HG03175 (cell line): Measurements from ENCODE around the gene RYR2.

Experiments
- ATAC-seq: cut with Tn5 transposase; IDR thresholded peaks from one replicate; pipeline ENCODE4 v1.9.1; 2021; ENCODE audit warnings: mild to moderate bottlenecking, moderate library complexity; ENCODE audit not compliant: unreplicated experiment

RYR2 gene

GRCh38 chr1:237041795-237042525 is at the start of gene RYR2:
Gene RYR2, plus strand, starts transcription at chr1:237042184. Its CDS starts 338 bp downstream, at chr1:237042522.
- no peak for ATAC-seq

GRCh38 chr1:236992449-236992848 is 49.5 kb upstream of the RYR2 start:
- no peak for ATAC-seq

DNA sequence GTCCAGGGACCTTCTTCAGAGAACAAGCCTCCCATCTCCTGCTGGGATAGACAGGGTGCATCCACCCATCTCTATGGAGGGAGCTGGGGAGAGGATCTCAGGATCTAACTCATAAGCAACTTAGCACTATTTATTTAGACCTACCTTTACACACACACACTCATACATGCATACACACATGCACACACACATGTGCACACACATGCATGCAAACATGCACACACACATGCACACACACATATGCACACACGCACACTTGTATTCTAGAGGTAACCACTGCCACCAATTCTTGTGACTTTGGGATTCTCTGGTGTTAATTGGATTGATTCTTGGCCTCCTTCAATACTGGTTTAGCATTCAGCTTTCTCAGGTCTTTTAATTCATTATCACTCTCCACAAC is 47.5 kb upstream of the RYR2 start:
- no peak for ATAC-seq

GRCh38 chr1:236997361-236997760 is 44.6 kb upstream of the RYR2 start:
- no peak for ATAC-seq

DNA sequence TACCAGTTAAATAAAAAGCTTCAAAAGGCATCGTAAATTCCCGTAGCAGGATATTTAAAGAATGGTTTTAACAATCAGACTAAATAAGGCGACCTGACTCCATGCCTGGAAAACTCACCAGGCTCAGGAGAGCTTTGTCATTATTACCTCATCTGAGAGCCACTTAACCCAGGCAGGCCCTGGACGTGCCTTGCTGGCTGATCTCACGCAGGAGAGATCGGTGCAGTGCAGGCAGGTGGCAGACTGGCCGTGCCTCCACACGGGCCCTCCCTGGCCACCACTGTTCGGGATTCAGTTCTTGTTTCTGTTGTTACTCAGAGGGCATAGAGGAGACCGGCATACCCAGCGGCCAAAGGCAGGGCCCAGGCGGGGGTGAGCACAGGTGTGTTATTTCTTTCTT is 44.1 kb upstream of the RYR2 start:
- no peak for ATAC-seq

DNA sequence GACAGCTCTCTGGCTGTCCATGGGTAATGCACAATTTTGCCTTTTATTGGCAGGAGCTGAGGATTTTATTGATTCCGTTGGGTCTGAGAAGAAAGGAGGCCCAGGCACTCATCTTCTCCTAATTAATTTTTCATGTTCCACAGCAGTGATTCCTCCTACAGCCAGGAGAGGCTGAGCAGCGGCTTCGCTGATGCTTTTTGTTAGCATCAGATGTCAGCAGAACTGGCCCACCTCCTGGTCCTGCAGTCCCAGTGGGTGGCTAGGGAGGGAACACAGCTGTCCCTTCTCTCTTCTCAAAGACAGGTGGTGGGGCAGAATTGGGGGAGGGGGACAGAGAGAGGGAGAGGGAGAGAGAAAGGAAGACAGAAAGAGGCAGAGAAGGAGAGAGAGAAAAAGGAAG is 43.4 kb upstream of the RYR2 start:
- ATAC-seq = no peak

DNA sequence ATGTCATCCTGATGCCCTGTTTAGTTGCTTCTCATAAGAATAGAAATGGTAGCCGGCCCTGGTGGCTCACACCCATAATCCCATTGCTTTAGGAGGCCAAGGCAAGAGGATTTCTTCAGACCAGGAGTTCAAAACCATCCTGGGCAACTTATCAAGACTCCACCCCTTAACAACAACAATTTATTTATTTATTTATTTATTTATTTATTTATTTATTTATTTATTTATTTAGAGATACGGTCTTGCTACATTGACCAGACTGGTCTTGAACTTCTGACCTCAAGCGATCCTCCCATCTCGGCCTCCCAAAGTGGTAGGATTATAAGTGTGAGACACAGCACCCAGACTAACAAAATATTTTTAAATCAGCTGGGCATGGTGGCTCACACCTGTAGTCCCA is 41.8 kb upstream of the RYR2 start:
- no peak for ATAC-seq

GRCh38 chr1:237003516-237003915 is 38.5 kb upstream of the RYR2 start:
- ATAC-seq = no peak

DNA sequence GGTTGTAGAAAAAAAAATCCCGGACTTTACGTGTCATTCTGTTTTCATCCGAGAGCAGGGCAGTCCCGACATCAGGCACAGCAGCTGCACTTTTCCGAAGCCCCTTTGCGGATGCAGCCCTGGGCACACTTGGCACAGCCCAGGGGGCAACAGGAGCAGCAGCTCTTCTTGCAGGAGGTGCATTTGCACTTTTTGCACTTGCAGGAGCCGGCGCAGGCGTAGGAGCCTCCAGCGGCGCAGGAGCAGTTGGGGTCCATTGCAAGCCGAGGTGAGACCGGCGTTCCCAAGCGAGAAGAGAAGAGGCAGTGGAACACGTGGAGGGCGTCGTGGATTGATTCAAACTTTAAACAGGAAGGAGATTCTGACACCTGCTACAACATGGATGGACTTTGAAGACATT is 37.9 kb upstream of the RYR2 start, which contains the start of gene MT1HL1:
MT1HL1 (minus strand) TSS at position 326 of the 400 bp plus-strand sequence; CDS start at position 257, 69 bp downstream.
- no peak for ATAC-seq

DNA sequence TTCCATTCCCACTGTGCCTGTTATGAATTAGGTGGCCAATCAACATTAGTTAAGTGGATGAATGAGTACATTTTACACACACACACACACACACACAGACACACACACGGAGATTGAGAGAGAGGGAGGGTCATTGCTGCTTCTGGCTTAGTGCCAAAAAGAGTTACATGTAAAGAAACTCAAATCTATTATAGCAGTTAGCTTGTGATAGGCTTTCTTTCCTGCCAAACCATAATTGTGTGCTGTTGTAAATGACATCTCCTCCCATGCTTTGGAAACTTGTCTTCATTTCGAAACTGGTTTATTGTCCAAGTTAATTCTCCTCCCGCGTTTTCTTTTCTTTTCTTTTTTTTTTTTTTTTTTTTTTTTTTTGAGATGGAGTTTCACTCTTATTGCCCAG is 36.3 kb upstream of the RYR2 start:
- no peak for ATAC-seq

- no peak for ATAC-seq
These were observed 34.7 kb upstream of the RYR2 start for GRCh38 chr1:237007147-237007881.

DNA sequence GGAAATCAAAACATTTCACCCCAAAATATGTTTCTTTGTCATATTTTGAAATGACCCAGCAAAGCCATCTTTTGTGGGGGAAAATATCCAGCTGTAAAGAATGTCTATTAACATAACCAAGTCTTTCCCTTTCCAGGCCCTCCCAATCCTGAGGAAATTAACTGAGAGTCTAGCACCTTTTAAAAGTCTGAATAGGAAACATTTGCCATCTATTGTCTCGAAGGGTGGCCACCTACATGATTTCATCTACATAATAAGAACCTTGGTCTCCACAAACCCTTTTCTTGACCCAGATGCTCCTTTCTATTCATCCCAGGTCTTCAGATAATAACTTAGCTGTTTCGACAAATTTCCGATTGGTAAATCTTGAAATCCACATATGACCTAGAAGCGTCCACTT is 32.4 kb upstream of the RYR2 start:
- ATAC-seq = no peak

- no peak for ATAC-seq
These were observed 30.6 kb upstream of the RYR2 start for GRCh38 chr1:237011432-237011831.

GRCh38 chr1:237012361-237012760 is 29.6 kb upstream of the RYR2 start:
- ATAC-seq = no peak

GRCh38 chr1:237012788-237013383 is 29.1 kb upstream of the RYR2 start:
- no peak for ATAC-seq

GRCh38 chr1:237013608-237014007 is 28.4 kb upstream of the RYR2 start:
- ATAC-seq = no peak

- no peak for ATAC-seq
These were observed 25.4 kb upstream of the RYR2 start for GRCh38 chr1:237016626-237017025.

- no peak for ATAC-seq
These were observed 23.1 kb upstream of the RYR2 start for GRCh38 chr1:237018896-237019295.

DNA sequence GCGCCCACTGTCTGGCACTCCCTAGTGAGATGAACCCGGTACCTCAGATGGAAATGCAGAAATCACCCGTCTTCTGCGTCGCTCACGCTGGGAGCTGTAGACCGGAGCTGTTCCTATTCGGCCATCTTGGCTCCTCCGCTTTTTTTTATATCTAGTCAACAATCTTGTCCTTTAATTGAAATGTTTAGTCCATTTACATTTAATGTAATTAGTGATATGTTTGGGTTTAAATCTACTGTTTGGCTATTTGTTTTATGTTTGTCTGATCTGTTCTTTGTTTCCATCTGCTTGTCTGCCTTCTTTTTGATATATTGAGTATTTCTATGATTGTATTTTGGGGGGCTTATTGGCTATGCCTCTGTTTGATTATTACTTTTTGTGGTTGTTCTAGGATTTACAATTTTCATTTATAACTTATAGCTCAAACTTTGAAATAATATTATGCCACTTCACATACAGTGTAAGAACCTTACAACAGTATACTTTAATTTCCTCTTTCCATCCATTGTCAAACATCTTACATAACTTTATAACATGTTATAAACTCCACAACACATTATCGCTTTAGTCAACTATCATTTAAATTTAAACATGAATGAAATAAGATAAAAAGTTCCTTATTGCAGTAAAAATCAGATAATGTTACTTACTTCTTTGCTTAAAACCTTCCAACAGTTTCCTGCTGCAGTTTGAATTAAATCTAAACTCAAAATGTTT is 16.5 kb upstream of the RYR2 start:
- ATAC-seq = no peak

DNA sequence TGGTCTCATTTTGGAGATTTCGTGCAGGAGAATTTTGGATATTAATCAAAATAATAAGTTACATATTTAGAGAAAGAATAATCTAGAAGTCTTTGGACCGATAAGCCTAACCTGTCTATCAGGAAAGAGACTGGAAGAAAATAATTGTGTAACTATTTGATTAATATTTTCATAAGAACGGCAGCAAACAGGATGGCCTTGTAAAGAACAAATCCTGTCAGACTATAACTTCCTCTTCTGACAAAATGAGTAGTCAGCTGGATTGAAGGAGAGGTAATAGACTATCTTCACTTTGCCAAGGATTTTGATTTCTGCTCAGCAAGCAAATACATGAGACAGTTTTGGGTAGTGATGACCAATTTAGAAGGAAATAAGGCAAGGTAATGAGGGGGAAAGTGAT is 12.7 kb upstream of the RYR2 start:
- no peak for ATAC-seq

GRCh38 chr1:237029850-237030535 is 12.0 kb upstream of the RYR2 start:
- no peak for ATAC-seq
